MM.1S (cell line): ENCODE measurements around the gene SEC22A.
A peak's percentile ranks its signal among the peaks of the same experiment; 100 is the strongest.

Experiments
- DNase-seq: peaks from one replicate; pipeline ENCODE4 v3.0.0-alpha.2; 2015
- H2AFZ ChIP-seq: fragments of 300-600 bp; sonication (generic); 2 replicates; pipeline ENCODE4 v1.6.0; 2016; ENCODE audit warnings: antibody characterized with exemption, low read length
- H3F3A ChIP-seq: fragments of 300-600 bp; sonication (generic); 2 replicates; pipeline ENCODE4 v1.6.1; 2016; ENCODE audit warnings: mild to moderate bottlenecking, antibody characterized with exemption, low read length, moderate library complexity, mixed read lengths; ENCODE audit not compliant: insufficient read depth
- H3K27ac ChIP-seq: fragments of 300-600 bp; sonication (generic); 2 replicates; pipeline ENCODE4 v1.5.1; 2016; ENCODE audit warnings: mild to moderate bottlenecking, low read length
- H3K27me3 ChIP-seq: fragments of 300-600 bp; sonication (generic); replicated peaks from 2 replicates; pipeline ENCODE4 v1.6.0; 2016; ENCODE audit warnings: low read length; ENCODE audit not compliant: insufficient read depth
- H3K36me3 ChIP-seq: fragments of 300-600 bp; sonication (generic); replicated peaks from 2 replicates; pipeline ENCODE4 v1.6.1; 2016; ENCODE audit warnings: mild to moderate bottlenecking, low read length, mixed read lengths; ENCODE audit not compliant: insufficient read depth
- H3K4me1 ChIP-seq: fragments of 300-600 bp; sonication (generic); 2 replicates; pipeline ENCODE4 v1.6.1; 2016; ENCODE audit warnings: low read length, mixed read lengths
- H3K4me2 ChIP-seq: fragments of 300-600 bp; sonication (generic); 2 replicates; pipeline ENCODE4 v1.6.0; 2016; ENCODE audit warnings: low read depth, low read length
- H3K4me3 ChIP-seq: fragments of 300-600 bp; sonication (generic); 2 replicates; pipeline ENCODE4 v1.5.1; 2016; ENCODE audit warnings: low read length, mixed read lengths
- H3K79me2 ChIP-seq: fragments of 300-600 bp; sonication (generic); 2 replicates; pipeline ENCODE4 v1.6.1; 2016; ENCODE audit warnings: mixed run types, low read length, mixed read lengths
- H3K9ac ChIP-seq: fragments of 300-600 bp; sonication (generic); 2 replicates; pipeline ENCODE4 v1.6.1; 2016; ENCODE audit warnings: low read length, mixed read lengths
- H3K9me2 ChIP-seq: fragments of 300-600 bp; sonication (generic); replicated peaks from 2 replicates; pipeline ENCODE4 v1.6.1; 2016; ENCODE audit warnings: mild to moderate bottlenecking, low read length, mixed read lengths; ENCODE audit not compliant: insufficient read depth
- H3K9me3 ChIP-seq: fragments of 300-600 bp; sonication (generic); replicated peaks from 2 replicates; pipeline ENCODE4 v1.6.1; 2016; ENCODE audit warnings: mild to moderate bottlenecking, low read length, mixed read lengths; ENCODE audit not compliant: insufficient read depth
- H4K20me1 ChIP-seq: fragments of 300-600 bp; sonication (generic); 2 replicates; pipeline ENCODE4 v1.6.1; 2016; ENCODE audit warnings: mild to moderate bottlenecking, low read length, moderate library complexity, mixed read lengths; ENCODE audit not compliant: insufficient read depth
- EZH2 ChIP-seq: fragments of 300-600 bp; sonication (generic); optimal IDR thresholded peaks from 2 replicates; pipeline ENCODE3; 2017; ENCODE audit warnings: low read depth, mild to moderate bottlenecking, antibody characterized with exemption, low read length, mixed read lengths
- EZH2phosphoT487 ChIP-seq: fragments of 300-600 bp; sonication (generic); IDR thresholded peaks from 2 replicates; pipeline ENCODE4 v1.6.1; 2018; ENCODE audit warnings: antibody characterized with exemption, low read length
- TF ChIP-seq, protein P1 (sequence below): fragments of 300-600 bp; sonication (generic); IDR thresholded peaks from 2 replicates; pipeline ENCODE4 v1.5.1; 2016; ENCODE audit warnings: antibody characterized with exemption, low read length, mixed read lengths

The SEC22A gene

DNA sequence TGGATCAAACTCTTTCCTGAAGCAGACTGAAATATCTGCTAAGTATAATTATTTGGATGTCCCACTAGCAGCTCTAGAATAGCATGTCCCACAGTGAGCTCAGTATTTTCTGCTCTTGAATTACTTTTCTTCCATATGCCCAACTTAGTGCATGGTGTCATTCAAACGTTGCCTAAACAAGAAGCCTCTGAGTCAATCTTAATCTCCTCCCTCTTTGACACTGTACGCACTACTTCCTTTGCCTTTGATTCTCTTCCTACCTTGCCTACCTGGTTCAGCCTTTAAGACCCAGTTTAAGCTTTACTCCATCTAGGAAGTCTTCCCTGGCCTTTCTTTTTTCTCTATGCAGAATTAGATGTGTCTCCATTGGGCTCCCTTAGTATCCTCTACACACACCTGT lies 54.5 kb downstream of the SEC22A start:
- no peak overlapping the region for H2AFZ ChIP-seq
- H3K27me3 ChIP-seq, result no peaks in the 10 kb centered on the region
- H3K4me2 ChIP-seq, result no peak overlapping the region
- H3K36me3 ChIP-seq, result no peaks in the 10 kb centered on the region
- H3F3A ChIP-seq, result peaks cover 7% of the 10 kb centered on the region
- H3K9me2 ChIP-seq, result no peaks in the 10 kb centered on the region
- H3K4me3 ChIP-seq, result no peak overlapping the region
- no peaks in the 10 kb centered on the region for H4K20me1 ChIP-seq
- no peaks in the 10 kb centered on the region for H3K79me2 ChIP-seq
- no peaks in the 10 kb centered on the region for H3K9me3 ChIP-seq
- 0 out of 2 replicates have a peak, but pooled peaks cover 5% of the 10 kb centered on the region for H3K4me1 ChIP-seq
- DNase-seq, result no peak
- TF ChIP-seq, protein P1, sequence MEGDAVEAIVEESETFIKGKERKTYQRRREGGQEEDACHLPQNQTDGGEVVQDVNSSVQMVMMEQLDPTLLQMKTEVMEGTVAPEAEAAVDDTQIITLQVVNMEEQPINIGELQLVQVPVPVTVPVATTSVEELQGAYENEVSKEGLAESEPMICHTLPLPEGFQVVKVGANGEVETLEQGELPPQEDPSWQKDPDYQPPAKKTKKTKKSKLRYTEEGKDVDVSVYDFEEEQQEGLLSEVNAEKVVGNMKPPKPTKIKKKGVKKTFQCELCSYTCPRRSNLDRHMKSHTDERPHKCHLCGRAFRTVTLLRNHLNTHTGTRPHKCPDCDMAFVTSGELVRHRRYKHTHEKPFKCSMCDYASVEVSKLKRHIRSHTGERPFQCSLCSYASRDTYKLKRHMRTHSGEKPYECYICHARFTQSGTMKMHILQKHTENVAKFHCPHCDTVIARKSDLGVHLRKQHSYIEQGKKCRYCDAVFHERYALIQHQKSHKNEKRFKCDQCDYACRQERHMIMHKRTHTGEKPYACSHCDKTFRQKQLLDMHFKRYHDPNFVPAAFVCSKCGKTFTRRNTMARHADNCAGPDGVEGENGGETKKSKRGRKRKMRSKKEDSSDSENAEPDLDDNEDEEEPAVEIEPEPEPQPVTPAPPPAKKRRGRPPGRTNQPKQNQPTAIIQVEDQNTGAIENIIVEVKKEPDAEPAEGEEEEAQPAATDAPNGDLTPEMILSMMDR, result no peak
- TF ChIP-seq EZH2phosphoT487, result no peak
- no peak for TF ChIP-seq EZH2
- H3K9ac ChIP-seq, result no peak overlapping the region
- H3K27ac ChIP-seq, result no peak overlapping the region

DNA sequence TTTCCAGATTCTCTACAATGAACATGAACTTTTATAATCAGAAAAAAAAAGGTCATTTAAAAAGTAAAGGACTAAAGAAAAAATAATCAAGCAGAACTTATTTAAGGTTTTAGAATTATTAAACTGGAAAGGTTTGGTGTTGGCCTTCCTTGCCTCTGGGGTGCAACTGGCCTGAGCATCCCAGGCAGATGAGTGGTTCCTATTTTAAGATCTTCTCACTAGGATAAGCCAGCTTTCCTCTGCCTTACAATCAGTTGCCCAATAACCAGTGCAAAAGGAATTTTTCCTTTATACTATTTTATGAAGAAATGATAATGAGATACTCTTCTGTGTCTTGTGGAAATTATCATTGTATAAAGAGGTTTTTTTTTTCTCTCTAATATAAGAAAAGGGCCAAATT lies 56.6 kb downstream of the SEC22A start:
- Histone ChIP-seq H3K4me3 (no peak overlapping the region), H4K20me1 (no peaks in the 10 kb centered on the region), H2AFZ (no peak overlapping the region), H3K27me3 (no peaks in the 10 kb centered on the region), H3K79me2 (no peaks in the 10 kb centered on the region), H3K27ac (no peak overlapping the region), H3K9me2 (no peaks in the 10 kb centered on the region), H3K9me3 (no peaks in the 10 kb centered on the region), H3K9ac (no peak overlapping the region), H3K4me2 (no peak overlapping the region), H3K36me3 (no peaks in the 10 kb centered on the region), H3F3A (peaks cover 16% of the 10 kb centered on the region), H3K4me1 (peaks cover 21% of the 10 kb centered on the region)
- TF ChIP-seq EZH2 (no peak), EZH2phosphoT487 (no peak)
- TF ChIP-seq, protein P1, result no peak
- no peak for DNase-seq

DNA sequence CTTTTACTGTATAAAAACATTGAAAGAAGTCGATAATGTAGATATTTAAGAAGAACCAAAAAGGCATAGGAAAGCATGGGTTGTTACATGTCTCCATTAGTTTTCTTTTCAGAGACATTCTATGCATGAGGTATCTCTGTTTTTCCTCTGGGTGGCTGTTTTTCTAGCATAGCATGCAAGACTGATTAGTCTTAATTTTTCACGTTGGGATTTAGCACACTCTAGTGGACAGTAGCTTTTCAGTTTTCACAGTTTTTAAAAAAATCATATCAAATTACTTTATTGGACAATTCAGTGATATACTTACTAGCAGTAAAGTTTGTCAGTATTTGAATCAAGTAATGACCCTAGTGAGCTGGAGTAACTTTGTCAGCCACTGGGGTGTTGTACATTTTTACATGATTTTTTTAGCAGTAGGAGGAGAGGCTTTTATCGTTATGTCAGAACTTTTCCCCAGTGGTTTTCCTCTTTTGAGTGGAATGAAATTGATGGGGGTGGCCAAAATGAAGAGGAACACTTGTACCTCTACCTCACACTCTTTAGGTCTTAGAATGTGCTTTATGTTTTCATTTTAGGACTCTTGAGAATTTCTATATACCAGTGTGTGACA lies 57.2 kb downstream of the SEC22A start:
- TF ChIP-seq, protein P1, result peak; percentile 66
- TF ChIP-seq EZH2phosphoT487 (no peak), EZH2 (no peak)
- no peaks in the 10 kb centered on the region for H3K79me2 ChIP-seq
- DNase-seq, result peak; percentile 69
- no peak overlapping the region for H3K4me2 ChIP-seq
- no peak overlapping the region for H2AFZ ChIP-seq
- H4K20me1 ChIP-seq, result no peaks in the 10 kb centered on the region
- no peaks in the 10 kb centered on the region for H3K9me3 ChIP-seq
- H3K9me2 ChIP-seq, result no peaks in the 10 kb centered on the region
- no peaks in the 10 kb centered on the region for H3K27me3 ChIP-seq
- no peak overlapping the region for H3K4me3 ChIP-seq
- H3K9ac ChIP-seq, result no peak overlapping the region
- no peaks in the 10 kb centered on the region for H3K36me3 ChIP-seq
- peaks cover 21% of the 10 kb centered on the region for H3K4me1 ChIP-seq
- peaks cover 16% of the 10 kb centered on the region for H3F3A ChIP-seq
- H3K27ac ChIP-seq, result no peak overlapping the region
